Measurements from ENCODE around the gene MYBPH.
A peak's percentile ranks its signal among the peaks of the same experiment; 100 is the strongest.

MYBPH gene

GRCh38 chr1:203148579-203148978, 27.0 kb downstream of the MYBPH start:
- no peak for DNase-seq (ENCODE audit: low read depth in 2 of 2)

DNA sequence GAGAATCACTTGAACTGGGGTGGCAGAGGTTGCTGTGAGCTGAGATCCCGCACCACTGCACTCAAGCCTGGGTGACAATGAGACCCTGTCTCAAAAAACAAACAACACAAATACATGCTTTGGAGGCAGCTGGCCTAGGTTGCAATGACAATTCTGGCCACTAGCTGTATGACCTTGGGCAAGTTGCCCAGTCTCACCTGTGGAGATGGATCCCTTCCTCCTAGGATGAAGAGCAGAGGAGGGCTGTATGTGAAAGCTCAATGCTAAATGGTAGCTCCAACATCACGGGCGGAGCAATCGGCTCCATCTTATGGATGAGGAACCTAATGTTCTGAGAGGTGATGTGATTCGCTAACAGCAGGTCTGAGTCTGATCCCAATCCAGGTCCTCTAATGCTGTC, 27.5 kb downstream of the MYBPH start:
- DNase-seq (ENCODE audit: low read depth in 2 of 2), result no peak

- DNase-seq (ENCODE audit: low read depth in 2 of 2), result no peak
These were observed 28.2 kb downstream of the MYBPH start for GRCh38 chr1:203147376-203147775.

DNA sequence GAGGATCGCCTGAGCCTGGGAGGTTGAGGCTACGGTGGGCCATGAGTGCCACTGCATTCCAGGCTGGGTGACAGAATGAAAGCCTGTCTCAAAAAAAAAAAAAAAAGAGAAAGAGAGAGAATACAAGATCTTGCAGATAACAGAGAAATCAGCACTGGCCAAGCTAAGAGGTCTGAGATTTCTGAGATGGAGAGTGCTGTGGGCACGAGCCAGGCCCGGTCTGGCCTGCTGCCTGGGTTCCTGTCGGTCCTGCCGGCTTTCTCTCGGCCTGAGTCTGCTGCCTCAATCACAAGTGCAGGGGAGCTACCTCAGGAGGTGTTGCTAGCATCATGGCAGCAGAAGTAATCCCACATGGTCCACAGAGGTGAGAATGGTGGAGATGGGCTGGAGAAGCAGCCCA, 29.1 kb downstream of the MYBPH start:
- DNase-seq (ENCODE audit: low read depth in 2 of 2), result no peak

DNA sequence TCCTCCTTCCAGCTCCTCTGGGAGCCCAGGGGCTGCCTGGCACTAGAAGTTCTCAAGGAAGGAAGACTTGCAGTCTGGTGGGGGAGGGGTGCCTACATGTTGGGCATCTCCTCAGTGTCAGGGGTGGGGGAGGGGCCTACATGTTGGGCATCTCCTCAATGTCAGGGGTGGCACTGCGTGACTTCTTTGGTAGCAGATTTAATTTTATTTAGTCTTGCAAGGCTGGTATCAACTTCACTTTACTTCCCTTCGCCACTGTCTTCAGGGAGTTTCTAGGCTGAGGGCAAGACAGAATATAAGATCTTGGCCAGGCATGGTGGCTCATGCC, 29.6 kb downstream of the MYBPH start:
- DNase-seq (ENCODE audit: low read depth in 2 of 2), result no peak

DNA sequence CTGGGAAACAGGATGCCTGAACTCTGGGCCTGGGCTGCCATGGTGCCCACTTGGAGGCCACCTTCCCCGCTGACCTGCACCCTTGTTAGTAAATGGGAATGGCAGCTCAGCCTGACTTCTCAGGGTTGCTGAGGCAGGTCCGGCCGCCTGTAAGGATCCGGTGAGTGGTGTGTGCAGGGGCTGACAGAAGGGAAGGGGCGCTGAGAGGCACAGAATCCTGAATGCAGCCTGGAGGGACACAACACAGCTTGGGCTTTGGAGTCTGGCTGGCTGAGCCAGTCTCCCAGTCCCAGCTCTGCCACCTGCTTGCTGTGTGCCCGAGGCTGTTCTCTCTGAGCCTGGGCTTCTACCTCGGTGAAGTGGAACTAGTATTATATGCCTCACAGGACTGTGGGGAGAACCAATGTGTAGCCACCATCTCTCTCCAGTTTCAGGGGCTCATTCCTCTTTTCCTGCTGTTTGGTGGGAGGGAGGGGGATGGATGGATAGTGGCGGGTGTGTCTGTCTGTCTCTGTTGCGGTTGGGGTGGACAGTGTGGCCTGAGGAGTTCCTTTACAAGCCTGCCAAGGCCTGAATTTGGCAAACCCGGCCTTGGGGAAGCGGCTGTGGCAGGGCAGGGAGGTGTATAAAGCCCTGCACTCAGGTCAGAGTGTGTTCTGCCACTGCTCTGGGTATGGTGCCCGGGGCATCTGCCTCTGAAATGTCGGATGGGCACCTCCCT, 30.1 kb downstream of the MYBPH start:
- DNase-seq (ENCODE audit: low read depth in 2 of 2), result no peak

GRCh38 chr1:203144661-203145060, 31.0 kb downstream of the MYBPH start:
- no peak for DNase-seq (ENCODE audit: low read depth in 2 of 2)

DNA sequence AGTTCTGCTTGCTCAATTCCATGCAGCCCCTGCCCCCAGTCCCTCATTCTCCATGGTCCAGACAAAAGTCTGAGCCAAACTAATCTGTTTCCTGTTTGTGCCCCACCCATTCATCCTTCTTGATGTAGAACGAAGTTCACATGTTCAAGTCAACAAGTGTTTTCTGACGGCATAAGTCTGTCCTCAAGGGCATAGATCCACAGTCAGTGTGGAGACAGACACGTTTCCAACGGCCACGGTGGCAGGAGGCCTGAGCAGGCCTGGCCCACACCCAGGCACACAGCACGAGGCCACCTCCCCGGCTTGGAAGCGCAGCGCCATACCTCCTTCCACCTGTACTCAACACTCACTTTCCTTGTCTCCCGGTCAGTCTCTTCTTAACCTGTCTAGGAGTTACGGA, 32.0 kb downstream of the MYBPH start:
- DNase-seq (ENCODE audit: low read depth in 2 of 2), result no peak

- DNase-seq (ENCODE audit: low read depth in 2 of 2), result no peak
These were observed 32.8 kb downstream of the MYBPH start for GRCh38 chr1:203142684-203143408.

DNA sequence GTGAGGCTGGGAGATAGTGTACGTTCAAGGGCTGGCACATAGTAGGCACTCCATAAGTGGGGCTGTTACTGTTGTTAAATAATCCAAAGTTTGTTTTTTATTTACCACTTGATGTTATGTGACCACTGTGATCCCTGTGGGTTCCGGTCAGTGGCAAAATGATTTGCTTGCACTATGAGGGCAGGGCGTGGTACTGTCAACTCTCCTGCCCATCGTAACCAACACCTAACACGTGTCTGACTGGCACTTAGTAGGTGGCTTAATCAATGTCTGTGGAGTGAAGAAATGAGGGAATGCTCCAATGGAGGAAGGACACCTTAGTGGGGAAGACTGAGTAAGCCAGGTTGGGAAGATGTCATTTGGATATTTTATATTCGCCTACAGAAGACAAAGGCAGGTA, 33.5 kb downstream of the MYBPH start:
- no peak for DNase-seq (ENCODE audit: low read depth in 2 of 2)

GRCh38 chr1:203140743-203141520, 34.7 kb downstream of the MYBPH start:
- no peak for DNase-seq (ENCODE audit: low read depth in 2 of 2)

GRCh38 chr1:203139976-203140475, 35.6 kb downstream of the MYBPH start:
- no peak for DNase-seq (ENCODE audit: low read depth in 2 of 2)

DNA sequence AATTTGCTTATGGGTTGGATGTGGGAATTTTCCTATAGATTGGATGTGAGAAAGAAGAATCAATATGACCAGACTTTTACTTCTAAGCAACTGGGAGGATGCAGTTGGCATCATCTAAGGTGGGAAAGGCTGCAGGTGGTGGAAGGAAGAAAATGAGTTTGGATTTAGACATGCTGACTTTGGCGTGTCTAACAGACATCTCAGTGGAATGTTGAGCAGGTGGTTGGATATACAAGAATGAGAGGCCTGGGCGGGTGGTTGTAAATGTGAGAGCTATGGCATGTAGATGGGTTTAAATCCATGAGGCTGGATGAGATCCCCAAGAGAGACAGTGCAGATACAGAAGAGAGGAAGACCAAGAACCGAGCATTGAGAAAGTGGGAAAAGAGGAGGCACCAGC, 37.6 kb downstream of the MYBPH start:
- no peak for DNase-seq (ENCODE audit: low read depth in 2 of 2)

DNA sequence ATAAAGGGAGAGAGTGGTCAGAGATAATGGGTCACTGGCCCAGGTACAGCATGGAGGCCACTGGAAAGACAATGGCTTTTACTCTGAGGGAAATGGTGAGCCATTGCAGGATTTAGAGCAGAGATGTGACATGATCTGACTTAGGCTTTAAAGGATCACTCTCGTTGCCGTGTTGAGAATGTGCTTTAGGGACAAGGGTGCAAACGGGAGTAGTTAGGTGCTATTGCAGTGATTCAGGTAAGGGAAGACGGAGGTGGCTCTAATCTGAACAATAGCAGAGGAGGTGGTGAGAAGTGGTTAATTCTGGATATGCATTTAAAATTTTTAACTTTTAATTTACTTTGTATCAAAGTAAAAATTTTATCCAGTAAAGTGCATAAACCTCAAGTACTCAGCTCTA, 38.3 kb downstream of the MYBPH start:
- no peak for DNase-seq (ENCODE audit: low read depth in 2 of 2)

DNA sequence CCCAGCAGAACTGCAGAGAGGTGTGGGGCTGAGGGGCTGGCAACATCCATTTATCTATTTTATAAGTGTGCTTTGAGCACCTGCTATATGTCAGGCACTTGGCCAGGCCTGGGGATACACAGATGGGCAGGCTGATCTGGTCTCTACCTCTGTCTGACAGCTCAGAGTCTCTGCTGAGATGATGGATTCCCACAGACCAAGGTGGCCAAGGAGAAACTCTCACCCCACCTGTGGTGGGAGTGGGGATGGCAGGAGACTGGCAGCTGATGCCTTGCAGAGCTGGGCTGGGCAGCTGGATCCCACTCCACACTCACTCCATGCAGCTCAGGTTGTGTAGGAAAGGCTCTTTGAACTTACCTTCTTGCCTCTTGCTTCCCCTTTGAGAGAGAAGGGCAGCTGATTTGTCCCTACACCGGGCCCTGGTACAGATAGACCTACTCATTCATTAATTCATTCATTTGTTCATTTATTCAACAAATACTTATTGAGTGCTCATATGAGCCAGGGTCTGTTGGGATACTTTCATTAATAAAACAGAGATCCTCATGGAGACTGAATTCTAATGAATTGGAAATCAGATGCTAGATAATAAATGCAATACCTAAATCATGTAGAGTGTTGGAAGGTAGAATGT, 39.1 kb downstream of the MYBPH start:
- no peak for DNase-seq (ENCODE audit: low read depth in 2 of 2)

DNA sequence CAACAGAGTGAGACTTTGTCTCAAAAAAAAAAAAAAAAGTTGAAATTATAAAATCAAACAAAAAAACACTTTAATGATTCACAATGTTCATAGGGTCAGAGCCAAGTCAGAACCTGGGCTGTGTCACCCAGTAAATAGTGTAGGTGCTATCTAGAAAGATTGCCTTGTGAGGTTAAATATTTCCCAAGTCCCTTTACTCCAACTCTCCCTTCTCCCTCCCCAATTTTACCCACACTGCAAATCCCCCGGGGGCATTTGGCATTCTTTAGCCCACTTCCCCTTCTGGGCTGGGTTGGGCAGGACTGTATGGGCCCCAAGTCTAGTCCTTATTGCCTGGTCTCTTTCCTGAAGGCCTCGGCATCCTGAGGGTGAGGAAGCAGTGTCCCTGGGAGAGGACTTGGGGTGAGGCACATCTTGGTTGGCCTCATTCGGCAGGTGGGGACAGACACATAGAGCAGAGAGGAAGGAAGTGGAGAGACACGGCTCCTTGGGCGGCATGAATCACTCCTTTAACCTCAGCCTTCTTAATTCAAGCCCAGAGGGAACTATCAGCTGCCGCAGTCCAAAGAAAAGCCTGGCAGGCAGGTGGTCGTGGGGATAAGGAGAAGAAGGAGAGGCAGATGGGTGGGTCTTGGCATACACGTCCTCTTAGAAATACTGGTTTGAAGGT, 39.9 kb downstream of the MYBPH start:
- no peak for DNase-seq (ENCODE audit: low read depth in 2 of 2)

DNA sequence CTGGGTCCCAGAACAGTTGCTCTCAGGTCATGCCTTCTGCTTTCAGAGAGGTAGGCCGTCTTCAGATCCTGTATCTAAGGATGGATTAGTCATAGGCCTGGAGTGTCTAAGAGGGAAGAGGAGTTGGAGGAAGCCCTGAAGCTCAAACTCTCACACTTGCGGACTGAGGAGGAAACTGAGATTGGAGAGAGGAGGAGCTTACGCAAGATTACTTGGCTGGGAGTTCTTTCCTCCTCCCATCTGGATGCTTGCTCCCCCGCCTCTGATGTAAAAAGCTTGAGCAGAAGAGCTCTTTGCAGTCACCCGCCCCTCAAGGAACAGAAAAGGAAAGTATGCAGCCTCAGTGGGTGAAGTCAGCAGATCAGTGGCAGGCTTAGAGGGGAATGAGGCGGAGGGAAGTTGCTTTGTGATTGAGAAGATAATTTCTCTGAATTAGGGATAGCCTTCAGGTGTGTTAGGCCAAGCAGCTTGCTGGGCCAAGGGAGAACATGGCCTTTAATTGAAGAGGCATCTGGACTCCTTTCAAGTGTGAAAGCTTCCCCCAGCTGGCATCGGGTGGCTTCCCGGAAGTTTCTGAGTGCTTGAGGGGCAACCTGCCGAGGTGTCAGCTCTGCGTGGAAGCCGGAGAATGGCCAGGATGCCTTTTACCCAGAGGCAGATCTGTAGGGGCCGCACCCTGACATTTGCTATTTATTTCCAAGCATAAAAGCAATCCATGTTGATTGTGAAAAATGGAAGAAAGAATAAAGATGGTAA, 41.5 kb downstream of the MYBPH start:
- DNase-seq (ENCODE audit: low read depth in 2 of 2), result peak; percentile 25 to 32

- DNase-seq (ENCODE audit: low read depth in 2 of 2), result no peak
These were observed 44.0 kb downstream of the MYBPH start for GRCh38 chr1:203131548-203132200.

DNA sequence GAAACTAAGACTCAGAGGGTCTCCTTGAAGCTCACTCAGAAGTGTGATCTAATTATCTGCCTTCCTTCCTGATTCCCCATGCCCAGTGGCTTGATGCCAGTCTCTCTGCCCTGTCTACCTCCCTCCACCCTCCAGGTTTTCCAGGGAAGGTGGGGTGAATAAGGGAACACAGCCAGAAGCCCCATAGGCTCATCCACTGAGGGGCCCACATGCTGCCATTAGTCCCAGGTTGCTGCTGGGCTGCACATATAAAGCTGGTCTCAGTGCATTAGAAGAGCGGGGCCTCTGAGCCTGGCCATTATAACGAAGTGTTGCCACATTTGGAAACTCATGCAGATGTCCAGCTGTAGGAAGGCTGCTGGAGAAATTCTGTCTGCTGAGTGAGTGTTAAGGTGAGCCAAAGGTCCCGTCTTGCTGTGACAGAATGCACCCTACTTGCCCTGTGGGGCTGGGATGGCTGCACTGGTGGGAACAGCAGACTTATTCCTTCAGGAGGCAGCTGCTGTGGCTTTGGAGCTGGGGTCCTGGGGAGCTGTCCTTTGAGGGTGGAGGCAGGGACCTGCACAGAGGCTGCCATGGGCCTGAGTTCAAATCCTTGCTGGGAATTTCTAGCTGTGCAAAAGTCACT, 45.2 kb downstream of the MYBPH start:
- no peak for DNase-seq (ENCODE audit: low read depth in 2 of 2)
